GM20000 (cell line): Measurements from ENCODE around the gene CPXM2.

ENCODE experiments used
- DNase-seq: peaks from one replicate; pipeline ENCODE4 v3.0.0; 2012; ENCODE audit warnings: low spot score
- TF ChIP-seq, protein P1 (sequence below): IDR thresholded peaks from 2 replicates; pipeline ENCODE4 v1.5.1; 2012; ENCODE audit warnings: mild to moderate bottlenecking, control low read depth; ENCODE audit errors: extremely low read depth, missing control alignments

The CPXM2 gene

GRCh38 chr10:123781956-123782500 lies 109.6 kb downstream of the CPXM2 start:
- TF ChIP-seq, protein P1, sequence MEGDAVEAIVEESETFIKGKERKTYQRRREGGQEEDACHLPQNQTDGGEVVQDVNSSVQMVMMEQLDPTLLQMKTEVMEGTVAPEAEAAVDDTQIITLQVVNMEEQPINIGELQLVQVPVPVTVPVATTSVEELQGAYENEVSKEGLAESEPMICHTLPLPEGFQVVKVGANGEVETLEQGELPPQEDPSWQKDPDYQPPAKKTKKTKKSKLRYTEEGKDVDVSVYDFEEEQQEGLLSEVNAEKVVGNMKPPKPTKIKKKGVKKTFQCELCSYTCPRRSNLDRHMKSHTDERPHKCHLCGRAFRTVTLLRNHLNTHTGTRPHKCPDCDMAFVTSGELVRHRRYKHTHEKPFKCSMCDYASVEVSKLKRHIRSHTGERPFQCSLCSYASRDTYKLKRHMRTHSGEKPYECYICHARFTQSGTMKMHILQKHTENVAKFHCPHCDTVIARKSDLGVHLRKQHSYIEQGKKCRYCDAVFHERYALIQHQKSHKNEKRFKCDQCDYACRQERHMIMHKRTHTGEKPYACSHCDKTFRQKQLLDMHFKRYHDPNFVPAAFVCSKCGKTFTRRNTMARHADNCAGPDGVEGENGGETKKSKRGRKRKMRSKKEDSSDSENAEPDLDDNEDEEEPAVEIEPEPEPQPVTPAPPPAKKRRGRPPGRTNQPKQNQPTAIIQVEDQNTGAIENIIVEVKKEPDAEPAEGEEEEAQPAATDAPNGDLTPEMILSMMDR = no peak

GRCh38 chr10:123781324-123781900 lies 110.2 kb downstream of the CPXM2 start:
- no peak for DNase-seq
- TF ChIP-seq, protein P1 = no peak

More at GRCh38 chr10:123781956-123782500, 109.6 kb downstream of the CPXM2 start:
- no peak for DNase-seq

- TF ChIP-seq, protein P1 = no peak
- no peak for DNase-seq
These were observed 112.7 kb downstream of the CPXM2 start for GRCh38 chr10:123778719-123779517.

GRCh38 chr10:123777881-123778280 lies 113.7 kb downstream of the CPXM2 start:
- no peak for DNase-seq
- TF ChIP-seq, protein P1 = no peak

DNA sequence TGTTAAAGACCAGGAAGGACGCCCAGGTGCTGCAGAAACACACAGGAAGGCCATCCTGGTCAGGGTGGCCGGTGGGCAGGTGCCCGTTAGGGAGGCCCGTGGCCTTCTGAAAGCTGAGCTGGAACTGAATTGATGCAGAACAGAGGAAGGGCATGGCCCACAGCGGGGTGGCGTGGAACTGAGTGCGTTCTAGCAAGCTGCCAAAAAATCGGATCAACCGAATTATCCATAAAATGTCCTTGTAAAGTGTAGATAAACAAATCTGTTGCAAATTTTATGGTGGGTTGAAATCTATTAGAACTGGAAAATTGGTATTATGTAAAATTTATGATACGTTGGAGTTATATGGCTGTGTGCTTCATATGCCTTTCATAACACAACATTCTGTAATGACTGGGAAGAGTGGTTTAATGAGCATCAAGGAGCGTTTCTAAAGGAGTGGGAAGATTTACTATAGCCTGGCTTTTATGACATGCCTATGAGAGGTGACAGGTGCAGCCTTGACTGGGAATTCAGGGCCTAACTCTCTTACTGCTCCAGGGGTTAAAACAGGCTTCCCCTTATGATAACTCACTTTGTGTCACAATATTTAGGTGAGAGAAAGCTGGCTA lies 117.4 kb downstream of the CPXM2 start:
- no peak for DNase-seq
- TF ChIP-seq, protein P1 = no peak

DNA sequence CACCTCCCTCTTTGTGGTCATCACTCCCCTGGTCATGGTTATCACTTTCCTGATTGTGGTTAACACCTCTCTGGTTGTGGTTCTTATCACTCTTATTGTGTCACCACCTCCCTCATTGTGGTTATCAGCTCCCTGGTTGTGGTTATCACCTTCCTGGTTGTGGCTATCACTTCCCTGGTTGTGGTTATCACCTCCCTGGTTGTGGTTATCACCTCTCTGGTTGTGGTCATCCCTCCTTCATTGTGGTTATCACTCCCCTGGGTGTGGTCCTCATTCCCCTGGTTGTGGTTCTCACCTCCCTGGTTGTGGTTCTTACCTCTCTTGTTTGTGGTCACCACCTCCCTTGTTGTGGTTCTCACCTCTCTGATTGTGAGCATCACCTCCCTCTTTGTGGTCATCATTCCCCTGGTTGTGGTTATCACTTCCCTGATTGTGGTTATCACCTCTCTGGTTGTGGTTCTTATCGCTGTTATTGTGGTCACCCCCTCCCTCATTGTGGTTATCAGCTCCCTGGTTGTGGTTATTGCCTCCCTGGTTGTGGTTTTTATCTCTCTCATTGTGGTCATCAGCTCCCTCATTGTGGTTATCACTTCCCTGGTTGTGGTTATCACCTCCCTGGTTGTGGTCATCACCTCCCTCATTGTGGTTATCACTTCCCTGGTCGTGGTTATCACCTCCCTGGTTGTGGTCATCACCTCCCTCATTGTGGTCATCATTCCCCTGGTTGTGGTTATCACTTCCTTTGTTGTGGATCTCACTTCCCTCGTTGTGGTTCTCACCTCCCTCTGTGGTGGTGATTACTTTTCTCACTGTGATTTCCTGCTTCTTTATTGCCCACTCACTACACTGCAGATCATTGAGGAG lies 118.7 kb downstream of the CPXM2 start:
- TF ChIP-seq, protein P1 = no peak
- no peak for DNase-seq
